Stimulated activated CD4-positive, alpha-beta T cell treated with anti-CD3 and anti-CD28 coated beads, Interleukin-1b, Interleukin-23, amount 100 ng/mL, for 24 hours (primary cell): Measurements from ENCODE around the gene ARHGAP9.

Experiments
- DNase-seq, 4 experiments: peaks; one replicate each; pipeline ENCODE4 v3.0.0-alpha.2; 2020; ENCODE audit warnings: low read depth in 4 of 4, low spot score in 1 of 4

Gene ARHGAP9

GRCh38 chr12:57479376-57480115 is at the start of gene ARHGAP9:
Gene ARHGAP9 (minus strand): TSS chr12:57479866. CDS start chr12:57479406, 460 bp downstream.
- DNase-seq: no peak

GRCh38 chr12:57528831-57529555 is 49.3 kb upstream of the ARHGAP9 start:
- DNase-seq: no peak

GRCh38 chr12:57528176-57528575 is 48.5 kb upstream of the ARHGAP9 start:
- no peak for DNase-seq

DNA sequence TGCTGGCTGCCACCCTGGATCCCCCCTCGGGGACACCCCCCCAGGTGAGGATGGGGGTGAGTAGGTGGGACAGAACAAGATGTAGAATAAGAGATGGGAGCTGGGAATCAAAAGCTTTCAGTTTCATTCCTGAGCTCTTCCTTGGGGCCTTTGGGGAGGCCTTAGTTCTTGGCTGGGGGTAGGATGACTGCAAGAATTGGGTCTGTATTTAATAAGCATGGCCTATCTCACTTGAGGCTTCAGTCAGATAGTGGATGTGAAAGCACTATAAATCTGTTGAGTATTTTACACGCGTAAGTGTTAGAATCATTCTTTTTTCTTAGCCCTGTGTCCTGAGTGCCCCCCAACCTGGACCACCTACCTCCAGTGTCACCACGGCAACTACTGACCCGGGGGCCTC is 47.5 kb upstream of the ARHGAP9 start:
- no peak for DNase-seq

DNA sequence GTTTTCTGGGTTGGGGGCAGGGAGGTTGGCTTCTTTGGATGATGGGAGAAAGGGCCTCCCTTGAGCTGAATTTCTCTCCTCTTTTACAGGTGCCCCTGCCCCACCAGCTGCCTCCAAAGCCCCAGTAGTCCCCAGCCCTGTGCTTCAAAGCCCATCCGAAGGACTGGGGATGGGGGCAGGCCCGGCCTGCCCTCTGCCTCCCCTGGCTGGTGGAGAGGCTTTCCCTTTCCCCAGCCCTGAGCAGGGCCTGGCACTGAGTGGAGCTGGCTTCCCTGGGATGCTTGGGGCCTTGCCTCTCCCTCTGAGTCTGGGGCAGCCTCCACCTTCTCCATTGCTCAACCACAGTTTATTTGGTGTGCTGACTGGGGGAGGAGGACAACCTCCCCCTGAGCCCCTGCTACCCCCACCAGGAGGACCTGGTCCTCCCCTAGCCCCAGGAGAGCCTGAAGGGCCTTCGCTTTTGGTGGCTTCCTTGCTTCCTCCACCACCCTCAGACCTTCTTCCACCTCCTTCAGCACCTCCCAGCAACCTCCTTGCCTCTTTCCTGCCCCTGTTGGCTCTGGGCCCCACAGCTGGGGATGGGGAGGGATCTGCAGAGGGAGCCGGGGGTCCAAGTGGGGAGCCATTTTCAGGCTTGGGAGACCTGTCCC is 46.9 kb upstream of the ARHGAP9 start:
- DNase-seq: no peak

GRCh38 chr12:57525615-57526383 is 46.1 kb upstream of the ARHGAP9 start:
- no peak for DNase-seq

DNA sequence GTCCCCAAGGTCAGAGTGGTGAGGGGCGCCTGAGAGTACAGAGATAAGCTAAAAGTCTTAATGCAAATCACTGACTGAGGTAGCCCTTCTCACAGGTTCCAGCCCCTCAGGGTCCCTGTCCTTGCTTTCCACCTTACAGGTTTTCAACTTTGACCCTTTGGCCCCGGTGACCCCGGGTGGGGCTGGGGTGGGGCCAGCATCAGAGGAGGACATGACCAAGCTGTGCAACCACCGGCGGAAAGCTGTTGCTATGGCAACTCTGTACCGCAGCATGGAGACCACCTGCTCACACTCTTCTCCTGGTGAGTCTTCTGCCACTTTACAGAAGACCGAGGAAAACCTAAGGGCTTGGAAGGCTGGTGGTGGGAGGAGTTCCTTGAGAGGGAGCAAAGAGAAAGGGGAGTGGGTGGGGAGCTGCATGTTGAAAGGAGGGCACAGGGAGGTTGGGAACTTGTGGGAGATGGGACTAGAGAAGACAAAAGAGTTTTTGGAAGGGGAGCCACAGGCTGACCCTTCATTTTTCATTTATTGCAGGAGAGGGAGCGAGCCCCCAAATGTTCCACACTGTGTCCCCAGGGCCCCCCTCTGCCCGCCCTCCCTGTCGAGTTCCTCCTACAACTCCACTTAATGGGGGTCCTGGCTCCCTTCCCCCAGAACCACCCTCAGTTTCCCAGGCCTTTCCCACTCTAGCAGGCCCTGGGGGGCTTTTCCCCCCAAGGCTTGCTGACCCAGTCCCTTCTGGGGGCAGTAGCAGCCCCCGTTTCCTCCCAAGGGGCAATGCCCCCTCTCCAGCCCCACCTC is 45.3 kb upstream of the ARHGAP9 start:
- no peak for DNase-seq

DNA sequence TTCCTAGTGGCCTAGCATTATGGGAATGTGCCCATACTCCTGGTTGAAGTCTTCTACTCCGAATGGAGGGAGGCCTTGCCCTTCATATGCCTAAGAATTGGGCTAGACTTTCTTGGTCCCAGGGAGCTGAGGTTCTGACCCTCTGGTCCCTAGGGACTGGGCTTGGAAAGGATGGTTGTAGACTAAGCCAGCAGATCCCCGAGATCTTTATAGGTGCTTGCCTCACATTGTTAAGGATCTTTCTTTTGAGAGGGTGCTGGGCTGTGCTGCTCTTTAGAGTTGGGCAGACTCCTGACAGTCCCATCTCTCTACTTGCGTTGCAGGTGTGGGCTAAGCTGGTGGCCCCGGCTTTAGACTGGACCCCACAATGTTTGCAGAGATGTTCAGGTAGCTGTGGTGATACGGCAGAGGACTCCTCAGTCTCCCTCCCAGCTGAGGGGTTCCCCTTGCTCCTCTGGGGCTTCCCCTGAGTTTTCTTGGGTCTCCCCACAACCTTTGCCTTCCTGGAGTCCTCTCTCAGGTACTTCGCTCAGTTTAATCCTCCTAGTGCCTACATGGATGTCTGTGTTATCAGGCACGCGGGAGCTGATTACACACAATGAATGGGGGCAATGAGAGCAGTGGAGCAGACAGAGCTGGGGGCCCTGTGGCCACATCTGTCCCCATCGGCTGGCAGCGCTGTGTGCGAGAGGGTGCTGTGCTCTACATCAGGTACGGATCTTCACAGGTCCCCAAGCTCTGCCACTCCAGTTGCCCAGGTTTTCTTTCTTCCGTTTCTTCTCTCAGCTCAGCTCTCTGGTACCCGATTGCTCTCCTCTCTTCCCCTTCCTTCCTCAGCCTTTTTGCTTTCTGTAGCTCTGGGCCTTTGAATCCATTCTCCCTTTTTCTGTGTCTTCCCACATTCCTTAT is 44.3 kb upstream of the ARHGAP9 start:
- no peak for DNase-seq

GRCh38 chr12:57522887-57523705 is 43.4 kb upstream of the ARHGAP9 start:
- peak in 1 of 4 experiments; percentile 21 for DNase-seq

GRCh38 chr12:57522011-57522886 is 42.6 kb upstream of the ARHGAP9 start, which contains the start of gene MBD6:
Gene MBD6 (plus strand): TSS chr12:57522824. CDS start chr12:57524304, 1,480 bp downstream.
- DNase-seq: peak; percentile 69 to 87 (median 76)

DNA sequence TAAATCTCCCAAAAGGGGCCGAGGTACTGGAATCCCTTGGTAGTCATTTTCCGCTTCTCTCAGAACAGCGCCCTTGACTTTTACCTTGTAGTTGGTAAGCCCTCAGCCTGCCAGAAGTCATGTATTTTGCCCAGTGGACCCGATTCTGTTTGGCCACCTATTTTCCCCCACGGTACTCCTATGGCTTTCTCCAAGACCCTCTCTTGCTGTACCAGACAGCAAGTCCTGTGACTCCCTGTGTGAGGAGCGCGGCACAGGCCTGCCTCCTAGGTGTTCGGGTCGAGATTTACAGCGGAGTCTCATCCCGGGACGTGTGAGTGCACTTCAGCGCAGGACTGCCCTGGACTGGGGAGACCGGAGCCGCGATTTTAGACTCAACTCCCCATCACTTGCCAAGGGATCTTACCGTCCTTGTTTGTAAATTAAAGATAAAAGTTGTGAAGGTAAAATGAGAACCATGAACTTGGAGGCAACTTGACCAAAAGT is 41.9 kb upstream of the ARHGAP9 start:
- peak in 1 of 4 experiments; percentile 16 for DNase-seq

DNA sequence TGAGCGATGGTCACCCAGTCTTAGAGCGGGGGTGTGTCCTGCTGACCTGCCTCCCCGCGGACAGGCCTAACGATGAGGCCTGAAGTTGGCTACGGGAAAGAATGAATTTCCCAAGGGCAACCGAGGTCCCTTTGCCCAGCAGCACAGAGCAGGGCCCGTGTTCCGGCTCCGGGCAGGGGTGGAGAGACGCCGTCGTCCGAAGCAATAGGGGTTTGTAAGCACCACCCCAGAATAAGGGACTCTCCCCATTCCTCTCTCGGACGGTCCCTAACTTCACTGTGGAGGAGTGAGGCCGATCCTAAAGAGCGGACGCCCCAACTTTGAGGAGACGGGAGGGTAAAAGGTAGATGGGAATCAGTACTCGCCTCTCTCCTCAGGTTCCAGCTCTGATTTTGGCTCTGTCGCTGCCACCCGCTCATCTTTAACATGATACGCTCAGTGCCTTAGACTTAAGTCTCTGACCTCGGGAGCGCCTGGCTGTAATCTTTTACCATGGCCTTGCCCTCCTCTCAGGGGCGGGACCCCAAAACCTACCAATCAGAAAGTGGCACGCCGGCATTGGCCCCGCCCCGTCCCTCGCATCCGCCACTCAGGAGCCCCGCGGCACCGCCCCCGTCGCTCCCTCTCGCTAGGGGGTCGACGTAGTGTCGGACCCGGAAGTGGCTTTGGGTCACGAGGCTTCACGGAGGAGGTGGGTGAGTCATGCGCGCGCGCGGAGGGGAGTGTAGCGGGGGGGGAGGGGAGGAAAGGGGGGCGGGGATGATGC is 40.6 kb upstream of the ARHGAP9 start, which contains the start of gene DDIT3:
TSS of gene DDIT3 (minus strand) at position 462 of the 766 bp plus-strand sequence. CDS start 3,108 bp downstream, outside the sequence.
- DNase-seq: peak; percentile 97 to 100 (median 99)

- DNase-seq: no peak
Observed at GRCh38 chr12:57519796-57520052, 40.1 kb upstream of the ARHGAP9 start.

DNA sequence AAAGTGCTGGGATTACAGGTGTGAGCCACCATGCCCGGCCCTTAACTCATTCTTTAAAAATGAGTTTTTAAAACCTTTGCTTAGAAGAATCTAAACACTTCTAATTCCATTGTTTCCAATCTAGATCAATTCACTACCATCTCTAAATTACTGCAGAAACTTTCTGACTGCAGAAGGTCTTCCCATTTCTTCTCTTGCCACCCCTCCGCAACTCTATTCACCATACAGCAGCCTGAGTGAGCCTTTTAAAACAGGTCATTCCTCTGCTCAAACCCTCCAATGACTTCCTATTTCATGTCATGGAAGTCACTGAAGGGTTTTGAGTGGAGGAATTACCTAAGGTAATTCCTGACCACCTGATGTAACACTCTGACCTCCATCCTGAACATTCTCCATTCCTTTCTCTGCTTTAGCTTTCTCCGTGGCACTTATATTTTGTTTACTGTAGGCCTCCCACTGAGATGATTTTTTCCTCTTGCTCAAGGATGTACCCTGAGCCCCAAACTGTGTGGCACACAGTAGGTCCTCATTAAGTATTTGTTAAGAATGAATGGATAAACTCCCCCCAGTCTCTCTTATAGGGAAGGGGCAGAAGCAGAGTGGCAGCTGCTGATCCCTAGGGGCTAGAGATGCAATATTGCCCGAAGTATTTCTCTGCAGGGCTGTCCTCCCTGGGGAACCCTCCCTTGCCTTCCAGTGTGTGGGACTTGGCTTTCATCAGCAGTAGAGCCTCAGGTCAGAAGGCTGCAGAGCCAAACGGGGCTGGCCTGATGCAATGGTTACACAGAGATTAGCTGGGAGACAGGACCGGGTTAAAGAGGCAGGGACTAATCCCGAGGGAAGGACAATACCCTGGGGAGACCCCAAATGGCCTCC is 39.5 kb upstream of the ARHGAP9 start:
- no peak for DNase-seq

DNA sequence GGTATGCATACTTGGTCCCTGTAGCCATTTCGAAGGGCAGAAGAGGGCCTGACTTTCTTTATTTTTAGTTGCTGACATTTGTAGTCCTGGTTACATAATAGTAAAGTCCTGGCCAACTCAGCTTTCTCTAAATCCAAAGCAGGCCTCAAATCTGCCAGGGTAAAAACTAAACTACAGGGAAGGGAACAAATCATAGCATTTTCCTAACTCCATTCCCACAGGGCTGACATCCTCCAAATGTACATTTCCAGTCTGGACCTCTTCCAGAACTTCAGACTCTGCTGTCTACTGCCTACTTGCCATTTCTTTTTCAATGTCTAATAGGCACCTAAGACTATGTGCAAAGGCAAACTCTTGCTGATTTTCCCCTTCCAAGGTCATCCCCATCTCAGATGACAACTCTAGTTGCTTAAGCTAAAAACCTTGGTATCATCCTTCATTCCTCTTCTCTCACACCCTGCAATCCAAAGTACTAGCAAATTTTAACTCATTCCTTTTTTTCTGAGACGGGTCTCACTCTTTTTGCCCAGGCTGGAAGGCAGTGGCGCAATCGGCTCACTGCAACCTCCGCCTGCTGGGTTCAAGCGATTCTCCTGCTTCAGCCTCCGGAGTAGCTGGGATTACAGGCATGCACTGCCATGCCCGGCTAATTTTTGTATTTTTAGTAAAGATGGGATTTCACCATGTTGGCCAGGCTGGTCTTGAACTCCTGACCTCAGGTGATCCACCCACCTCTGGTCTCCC is 38.7 kb upstream of the ARHGAP9 start:
- no peak for DNase-seq
